ENCODE results near the gene CACNG5.
A peak's percentile ranks its signal among the peaks of the same experiment; 100 is the strongest.

CACNG5 gene

GRCh38 chr17:66834919-66835454, at the start of gene CACNG5:
Gene CACNG5, plus strand, starts transcription at chr17:66835117. Its CDS starts 42,216 bp downstream, at chr17:66877333.
- peak within 1 kb of the TSS; percentile 24 for H3K4me3 ChIP-seq (ENCODE audit: low read depth, low read length)

- no peak overlapping the region for H3K4me3 ChIP-seq (ENCODE audit: low read depth, low read length)
Observed at GRCh38 chr17:66786107-66786506, 48.8 kb upstream of the CACNG5 start.

GRCh38 chr17:66787914-66788313, 47.0 kb upstream of the CACNG5 start:
- H3K4me3 ChIP-seq (ENCODE audit: low read depth, low read length) = no peak overlapping the region

- no peak overlapping the region for H3K4me3 ChIP-seq (ENCODE audit: low read depth, low read length)
Observed at GRCh38 chr17:66789093-66789492, 45.8 kb upstream of the CACNG5 start.

GRCh38 chr17:66789961-66790437, 44.9 kb upstream of the CACNG5 start:
- H3K4me3 ChIP-seq (ENCODE audit: low read depth, low read length) = no peak overlapping the region

GRCh38 chr17:66790501-66791061, 44.3 kb upstream of the CACNG5 start:
- no peak overlapping the region for H3K4me3 ChIP-seq (ENCODE audit: low read depth, low read length)

- H3K4me3 ChIP-seq (ENCODE audit: low read depth, low read length) = no peak overlapping the region
Observed at GRCh38 chr17:66791347-66791746, 43.6 kb upstream of the CACNG5 start.

- no peak overlapping the region for H3K4me3 ChIP-seq (ENCODE audit: low read depth, low read length)
Observed at GRCh38 chr17:66793814-66794213, 41.1 kb upstream of the CACNG5 start.

- no peak overlapping the region for H3K4me3 ChIP-seq (ENCODE audit: low read depth, low read length)
Observed at GRCh38 chr17:66795486-66795885, 39.4 kb upstream of the CACNG5 start.

- no peak overlapping the region for H3K4me3 ChIP-seq (ENCODE audit: low read depth, low read length)
Observed at GRCh38 chr17:66799849-66800537, 34.9 kb upstream of the CACNG5 start.

GRCh38 chr17:66803474-66803951, 31.4 kb upstream of the CACNG5 start:
- H3K4me3 ChIP-seq (ENCODE audit: low read depth, low read length) = no peak overlapping the region

- no peak overlapping the region for H3K4me3 ChIP-seq (ENCODE audit: low read depth, low read length)
Observed at GRCh38 chr17:66805567-66805966, 29.4 kb upstream of the CACNG5 start.

- H3K4me3 ChIP-seq (ENCODE audit: low read depth, low read length) = no peak overlapping the region
Observed at GRCh38 chr17:66807182-66807581, 27.7 kb upstream of the CACNG5 start.

GRCh38 chr17:66809408-66809807, 25.5 kb upstream of the CACNG5 start:
- no peak overlapping the region for H3K4me3 ChIP-seq (ENCODE audit: low read depth, low read length)

GRCh38 chr17:66810951-66811682, 23.8 kb upstream of the CACNG5 start:
- no peak overlapping the region for H3K4me3 ChIP-seq (ENCODE audit: low read depth, low read length)

GRCh38 chr17:66811683-66812054, 23.2 kb upstream of the CACNG5 start:
- H3K4me3 ChIP-seq (ENCODE audit: low read depth, low read length) = no peak overlapping the region

GRCh38 chr17:66812571-66812970, 22.3 kb upstream of the CACNG5 start:
- no peak overlapping the region for H3K4me3 ChIP-seq (ENCODE audit: low read depth, low read length)

- no peak overlapping the region for H3K4me3 ChIP-seq (ENCODE audit: low read depth, low read length)
Observed at GRCh38 chr17:66813296-66813695, 21.6 kb upstream of the CACNG5 start.

GRCh38 chr17:66814026-66814425, 20.9 kb upstream of the CACNG5 start:
- H3K4me3 ChIP-seq (ENCODE audit: low read depth, low read length) = no peak overlapping the region

GRCh38 chr17:66814570-66814969, 20.3 kb upstream of the CACNG5 start:
- no peak overlapping the region for H3K4me3 ChIP-seq (ENCODE audit: low read depth, low read length)

- H3K4me3 ChIP-seq (ENCODE audit: low read depth, low read length) = no peak overlapping the region
Observed at GRCh38 chr17:66817750-66818149, 17.2 kb upstream of the CACNG5 start.

GRCh38 chr17:66819466-66819865, 15.5 kb upstream of the CACNG5 start:
- H3K4me3 ChIP-seq (ENCODE audit: low read depth, low read length) = no peak overlapping the region
